ENCODE measurements around the gene ADAMTS19. TPM values are rescaled to one million over a fixed set of nuclear protein-coding genes. Genes with fewer than 3 reads are reported as not detected.

ADAMTS19 gene
- total and polyA plus RNA-seq, 2 of the 8 experiments (the other 6 are each of a cell fraction or from before 2014, with no cell fraction given) = 17.3 to 28.8 TPM

DNA sequence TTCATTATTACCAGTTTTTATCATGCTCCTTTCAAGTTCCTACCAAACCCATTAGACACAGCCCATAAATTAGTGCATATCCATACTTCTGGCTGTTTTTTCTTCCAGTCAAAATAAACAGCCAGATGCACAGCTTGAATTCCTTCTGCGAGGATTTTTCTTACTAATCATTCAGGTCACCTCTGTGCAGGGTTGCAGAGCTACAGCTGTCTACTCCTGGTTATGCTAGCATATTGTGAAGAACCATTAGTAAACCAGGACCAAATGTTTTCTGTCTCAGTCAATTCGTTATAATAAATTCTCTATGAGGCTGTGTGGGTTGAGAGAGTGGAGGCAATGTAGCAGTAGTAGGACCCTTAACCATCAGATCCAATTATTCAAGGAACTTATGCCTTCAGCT, 279.7 kb downstream of the ADAMTS19 start:
- Histone ChIP-seq H3K79me2 (ENCODE audit: control insufficient read depth in 1 of 2, insufficient read depth in 2 of 2, low read length in 2 of 2) (no peaks in the 10 kb centered on the region), H3K4me3 (ENCODE audit: extremely low read depth in 1 of 4, insufficient read depth in 2 of 4, low read depth in 3 of 4, low read length in 4 of 4) (no peak overlapping the region), H3K14ac (ENCODE audit: insufficient read length) (no peak overlapping the region), H3K27me3 (replicated peaks in 1 of 4; ENCODE audit: control insufficient read depth in 3 of 4, extremely low read depth in 1 of 4, insufficient read depth in 3 of 4, low read length in 3 of 4) (no peaks in the 10 kb centered on the region), H3K27ac (ENCODE audit: low read depth, low read length) (no peak overlapping the region), H4K20me1 (replicated peaks in 1 of 2; ENCODE audit: control insufficient read depth in 1 of 2, insufficient read depth in 2 of 2, low read length in 2 of 2) (no peaks in the 10 kb centered on the region), H3K9me3 (ENCODE audit: insufficient read depth in 2 of 2, low read depth in 1 of 2, low read length in 1 of 2) (no peaks in the 10 kb centered on the region), H3K23ac (ENCODE audit: insufficient read length) (no peak overlapping the region), H3K18ac (ENCODE audit: extremely low read depth, low read length) (no peak overlapping the region), H3K23me2 (ENCODE audit: low read depth, low read length) (no peaks in the 10 kb centered on the region), H3K4me1 (replicated peaks in 1 of 4; ENCODE audit: control insufficient read depth in 3 of 4, insufficient read depth in 4 of 4, low read length in 3 of 4) (peaks cover 0 to 3% (median 0%) of the 10 kb centered on the region in 4 experiments; a peak in 2 of 7 replicates), H3K4me2 (ENCODE audit: insufficient read depth in 1 of 2, low read depth in 2 of 2, low read length in 2 of 2) (no peak overlapping the region), H4K5ac (ENCODE audit: insufficient read length, low read depth, low read length) (no peak overlapping the region), H4K8ac (ENCODE audit: extremely low read depth, insufficient read depth, low read length) (no peak overlapping the region), H3K56ac (replicated peaks; ENCODE audit: insufficient read length, low read depth, low read length) (no peak overlapping the region), H2BK20ac (ENCODE audit: low read length) (no peak overlapping the region), H3K79me1 (ENCODE audit: low read depth, low read length) (no peaks in the 10 kb centered on the region), H3K4ac (replicated peaks; ENCODE audit: insufficient read length, low read depth, low read length) (no peak overlapping the region), H2BK12ac (ENCODE audit: low read depth, low read length) (no peak overlapping the region), H2BK120ac (replicated peaks; ENCODE audit: low read depth, low read length) (no peak overlapping the region), H2AFZ (ENCODE audit: low read length) (no peak overlapping the region), H2BK5ac (ENCODE audit: low read depth, low read length) (no peak overlapping the region), H4K91ac (replicated peaks; ENCODE audit: insufficient read length, low read length) (no peak overlapping the region), H2AK5ac (ENCODE audit: low read depth, low read length) (no peak overlapping the region), H3K9ac (replicated peaks in 1 of 4; ENCODE audit: extremely low read depth in 1 of 4, low read depth in 3 of 4, low read length in 3 of 4) (no peak overlapping the region), H3K36me3 (ENCODE audit: control insufficient read depth in 2 of 4, insufficient read depth in 4 of 4, low read length in 3 of 4) (peaks cover 0 to 5% (median 2%) of the 10 kb centered on the region in 4 experiments; a peak in 2 of 8 replicates), H2BK15ac (ENCODE audit: low read length) (no peak overlapping the region)
- POLR2A ChIA-PET (ENCODE audit: partially characterized antibody) = no interaction called here
- 85% methylated on average over 2 of the region's 2 CpGs; no CpG with 5 or more reads in 1 of the 2 experiments for WGBS, 2 experiments (ENCODE audit: extremely low coverage in 1 of 2, insufficient coverage in 1 of 2, insufficient read length in 1 of 2, insufficient replicate concordance in 2 of 2, low coverage in 1 of 2, low lambda C conversion rate in 2 of 2, missing lambda C conversion rate in 1 of 2)
- FAIRE-seq (no peak), DNase-seq (ENCODE audit: low read depth in 1 of 2, low spot score in 2 of 2) (no peak)
- CTCF ChIA-PET (ENCODE audit: partially characterized antibody) = interaction anchor here (0.6 to 1.4 kb wide), 4 partner anchors 9 to 870 kb away, joined by 3 to 4 read pairs (median 3); no protein-coding TSS in a partner anchor
- no peak for TF ChIP-seq SIRT6 (IDR thresholded peaks at IDR 0.05; ENCODE audit: low read length)
- no peak for TF ChIP-seq GTF2F1 (IDR thresholded peaks at IDR 0.05; ENCODE audit: borderline replicate concordance, low read depth, low read length)
- no peak for TF ChIP-seq CREB1 (IDR thresholded peaks at IDR 0.05)
- TF ChIP-seq YY1 (IDR thresholded peaks at IDR 0.05; ENCODE audit: low read depth, low read length) = no peak
- no peak for TF ChIP-seq SIX5 (IDR thresholded peaks at IDR 0.05; ENCODE audit: low read depth, low read length)
- TF ChIP-seq SP1 (IDR thresholded peaks at IDR 0.05; ENCODE audit: low read depth, low read length) = no peak
- no peak for TF ChIP-seq SP4 (IDR thresholded peaks at IDR 0.05; ENCODE audit: low read length)
- no peak for TF ChIP-seq TAF1 (IDR thresholded peaks at IDR 0.05; ENCODE audit: low read depth, low read length)
- TF ChIP-seq NRF1 (IDR thresholded peaks at IDR 0.05; ENCODE audit: low read depth, low read length) = no peak
- TF ChIP-seq ASH2L (IDR thresholded peaks at IDR 0.05; ENCODE audit: low read length) = no peak
- TF ChIP-seq EP300 (IDR thresholded peaks at IDR 0.05; ENCODE audit: borderline replicate concordance in 1 of 2, low read depth in 2 of 2, low read length in 2 of 2) = no peak
- no peak for TF ChIP-seq TEAD4 (IDR thresholded peaks at IDR 0.05; ENCODE audit: low read depth, low read length)
- no peak for TF ChIP-seq SAP30 (IDR thresholded peaks at IDR 0.05; ENCODE audit: insufficient read depth, insufficient replicate concordance, low read length)
- TF ChIP-seq ZNF274 (IDR thresholded peaks at IDR 0.05; ENCODE audit: borderline replicate concordance, extremely low read depth, low read length) = no peak
- no peak for TF ChIP-seq SUZ12 (IDR thresholded peaks at IDR 0.05; ENCODE audit: low read length)
